Measurements from ENCODE around the gene LTBP1.

- TF ChIP-seq POLR2A (IDR thresholded peaks at IDR 0.05), result no peak
- TF ChIP-seq, protein P1, sequence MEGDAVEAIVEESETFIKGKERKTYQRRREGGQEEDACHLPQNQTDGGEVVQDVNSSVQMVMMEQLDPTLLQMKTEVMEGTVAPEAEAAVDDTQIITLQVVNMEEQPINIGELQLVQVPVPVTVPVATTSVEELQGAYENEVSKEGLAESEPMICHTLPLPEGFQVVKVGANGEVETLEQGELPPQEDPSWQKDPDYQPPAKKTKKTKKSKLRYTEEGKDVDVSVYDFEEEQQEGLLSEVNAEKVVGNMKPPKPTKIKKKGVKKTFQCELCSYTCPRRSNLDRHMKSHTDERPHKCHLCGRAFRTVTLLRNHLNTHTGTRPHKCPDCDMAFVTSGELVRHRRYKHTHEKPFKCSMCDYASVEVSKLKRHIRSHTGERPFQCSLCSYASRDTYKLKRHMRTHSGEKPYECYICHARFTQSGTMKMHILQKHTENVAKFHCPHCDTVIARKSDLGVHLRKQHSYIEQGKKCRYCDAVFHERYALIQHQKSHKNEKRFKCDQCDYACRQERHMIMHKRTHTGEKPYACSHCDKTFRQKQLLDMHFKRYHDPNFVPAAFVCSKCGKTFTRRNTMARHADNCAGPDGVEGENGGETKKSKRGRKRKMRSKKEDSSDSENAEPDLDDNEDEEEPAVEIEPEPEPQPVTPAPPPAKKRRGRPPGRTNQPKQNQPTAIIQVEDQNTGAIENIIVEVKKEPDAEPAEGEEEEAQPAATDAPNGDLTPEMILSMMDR (IDR thresholded peaks at IDR 0.05), result no peak
Observed at GRCh38 chr2:33236482-33237385, 290.0 kb downstream of the LTBP1 start.
